OCI-LY7 (cell line): Measurements from ENCODE around the gene GPR3. TPM values are rescaled to one million over a fixed set of nuclear protein-coding genes. Genes with fewer than 3 reads are reported as not detected.

Source experiments
- BruUV-seq: library from RNA; stranded (reverse); fragments of 400-500 nt; replicated peaks from 2 replicates; lab custom pipeline; 2021; lab: Mats Ljungman, UMichigan
- CTCF ChIA-PET: fragments of 300-600 bp; sonication (Branson Sonifier 250); formaldehyde crosslinking; loops from one replicate; lab custom pipeline; 2022; ENCODE audit warnings: antibody characterized with exemption; ENCODE audit not compliant: unreplicated experiment; lab: Charles Lee
- POLR2A ChIA-PET: fragments of 300-600 bp; sonication (Branson Sonifier 250); formaldehyde crosslinking; loops from one replicate; lab custom pipeline; 2022; ENCODE audit warnings: antibody characterized with exemption; lab: Charles Lee
- DNase-seq: peaks from one replicate; pipeline ENCODE4 v3.0.0-alpha.2; 2015; ENCODE audit warnings: low spot score
- H2AFZ ChIP-seq: fragments of 200-600 bp; sonication (generic), shearing (Covaris generic); 2 replicates; pipeline ENCODE4 v1.6.1; 2014; ENCODE audit warnings: mild to moderate bottlenecking, antibody characterized with exemption, low read length, moderate library complexity
- H3K27ac ChIP-seq: fragments of 200-600 bp; sonication (generic); 2 replicates; pipeline ENCODE4 v1.5.1; 2014; ENCODE audit warnings: mixed run types, low read depth, mild to moderate bottlenecking, moderate library complexity, low read length, inconsistent platforms; ENCODE audit not compliant: poor library complexity, severe bottlenecking
- H3K36me3 ChIP-seq: fragments of 200-600 bp; sonication (generic); 2 replicates; pipeline ENCODE4 v1.6.1; 2014; ENCODE audit warnings: mild to moderate bottlenecking, antibody characterized with exemption, low read length, moderate library complexity, mixed read lengths; ENCODE audit not compliant: insufficient read depth
- H3K4me1 ChIP-seq: fragments of 200-600 bp; sonication (generic); 2 replicates; pipeline ENCODE4 v1.5.1; 2014; ENCODE audit warnings: mild to moderate bottlenecking, low read length; ENCODE audit not compliant: insufficient read depth, poor library complexity, severe bottlenecking
- H3K4me2 ChIP-seq: fragments of 200-600 bp; sonication (generic); 2 replicates; pipeline ENCODE4 v1.6.1; 2014; ENCODE audit warnings: mild to moderate bottlenecking, low read length
- H3K4me3 ChIP-seq: fragments of 200-600 bp; sonication (generic); 2 replicates; pipeline ENCODE4 v1.5.1; 2014; ENCODE audit warnings: mild to moderate bottlenecking, low read depth, low read length; ENCODE audit not compliant: poor library complexity, severe bottlenecking
- H3K79me2 ChIP-seq: fragments of 200-600 bp; sonication (generic); 2 replicates; pipeline ENCODE4 v1.6.1; 2016; ENCODE audit warnings: low read depth, mild to moderate bottlenecking, low read length, moderate library complexity, mixed read lengths; ENCODE audit not compliant: insufficient read depth
- H3K9me2 ChIP-seq: fragments of 200-600 bp; sonication (generic); 2 replicates; pipeline ENCODE4 v1.6.1; 2016; ENCODE audit warnings: mild to moderate bottlenecking, low read length, mixed read lengths; ENCODE audit not compliant: insufficient read depth
- H3K9me3 ChIP-seq: fragments of 200-600 bp; sonication (generic); 2 replicates; pipeline ENCODE4 v1.6.1; 2014; ENCODE audit warnings: mild to moderate bottlenecking, mixed run types, low read length, mixed read lengths
- H4K20me1 ChIP-seq: fragments of 200-600 bp; sonication (generic); 2 replicates; pipeline ENCODE4 v1.6.1; 2014; ENCODE audit warnings: mild to moderate bottlenecking, antibody characterized with exemption, low read length, moderate library complexity, mixed read lengths; ENCODE audit not compliant: insufficient read depth
- CTCF ChIP-seq: fragments of 200-600 bp; sonication (generic); conservative IDR thresholded peaks from 2 replicates; pipeline ENCODE4 v1.5.1; 2014; ENCODE audit warnings: mild to moderate bottlenecking, antibody characterized with exemption, low read length, moderate library complexity, mixed read lengths
- EZH2phosphoT487 ChIP-seq: fragments of 200-600 bp; sonication (generic); IDR thresholded peaks from 2 replicates; pipeline ENCODE4 v1.6.1; 2018; ENCODE audit warnings: low read depth, borderline replicate concordance, mild to moderate bottlenecking, mixed run types, antibody characterized with exemption, low read length, moderate library complexity, mixed read lengths
- intact Hi-C: fragments of 100-400 bp; cut with micrococcal nuclease; formaldehyde crosslinking; loops from one replicate; pipeline ENCODE4 v1.10.0; 2022; ENCODE audit not compliant: unreplicated experiment
- total RNA-seq, 2 experiments: library from RNA; depleted of rRNA in 1 of 2; stranded (reverse); fragments of >200 nt in 1 of 2; shearing (Covaris generic) in 1 of 2; gene quantifications; 2 replicates each; pipeline ENCODE4 v1.2.3, GENCODE V29; 2014 to 2022

GPR3 gene
- total RNA-seq, 2 experiments from 2014 or later: 0.25 to 0.32 TPM

- Histone ChIP-seq H3K36me3 (no peaks in the 10 kb centered on the region), H3K9me3 (no peaks in the 10 kb centered on the region), H3K27ac (no peak overlapping the region), H2AFZ (no peak overlapping the region), H3K79me2 (no peaks in the 10 kb centered on the region), H3K4me3 (no peak overlapping the region), H3K9me2 (no peaks in the 10 kb centered on the region), H3K4me2 (no peak overlapping the region), H3K4me1 (peaks cover 22% of the 10 kb centered on the region), H4K20me1 (no peaks in the 10 kb centered on the region)
- BruUV-seq: no TSS peak
- intact Hi-C loops: no loop called here
- DNase-seq: no peak
- ChIA-PET CTCF (no interaction called here), POLR2A (no interaction called here)
- TF ChIP-seq CTCF (0 out of 2 replicates have a peak, but pooled peaks have one; percentile 17), EZH2phosphoT487 (no peak)
Measured at GRCh38 chr1:27368869-27369582, 23.4 kb upstream of the GPR3 start.

GRCh38 chr1:27372022-27372807, 20.2 kb upstream of the GPR3 start:
- H3K4me2 ChIP-seq: no peak overlapping the region
- no peaks in the 10 kb centered on the region for H3K9me3 ChIP-seq
- POLR2A ChIA-PET: no interaction called here
- no peak overlapping the region for H3K4me3 ChIP-seq
- CTCF ChIA-PET: no interaction called here
- H3K36me3 ChIP-seq: no peaks in the 10 kb centered on the region
- intact Hi-C loops: no loop called here
- H3K4me1 ChIP-seq: no peaks in the 10 kb centered on the region
- H3K79me2 ChIP-seq: no peaks in the 10 kb centered on the region
- BruUV-seq: no TSS peak
- no peaks in the 10 kb centered on the region for H3K9me2 ChIP-seq
- no peak for DNase-seq
- H4K20me1 ChIP-seq: no peaks in the 10 kb centered on the region
- TF ChIP-seq CTCF: no peak
- no peak for TF ChIP-seq EZH2phosphoT487
- no peak overlapping the region for H3K27ac ChIP-seq
- no peak overlapping the region for H2AFZ ChIP-seq
